Esophagus squamous epithelium (tissue), 4 donors: ENCODE results near the gene LMOD1.

Experiments
- CTCF ChIP-seq, 6 experiments: fragments of 450-650 bp in 4 of 6; fragments of 200-600 bp in 2 of 6; sonication (generic) in 2 of 6; IDR thresholded peaks; one replicate each; pipeline ENCODE4 v1.5.1; 2016 to 2019; ENCODE audit warnings: antibody characterized with exemption in 6 of 6, mild to moderate bottlenecking in 4 of 6, moderate library complexity in 4 of 6
- POLR2A ChIP-seq, 4 donors: fragments of 450-650 bp; IDR thresholded peaks; one replicate each; pipeline ENCODE4 v1.6.1; 2017; ENCODE audit warnings: antibody characterized with exemption in 4 of 4, mild to moderate bottlenecking in 4 of 4, moderate library complexity in 3 of 4

GRCh38 chr1:201861448-201861847 lies 84.9 kb downstream of the LMOD1 start:
- TF ChIP-seq CTCF (IDR thresholded peaks at IDR 0.05) (no peak), POLR2A (IDR thresholded peaks at IDR 0.05) (no peak)
